Measurements from ENCODE around the gene ZFAND6.
"Not testable (repeated sequence)": the region's sequence is repeated elsewhere in the genome, so short reads cannot be mapped to it uniquely, and the experiment has no call there.

ZFAND6 gene

GRCh38 chr15:80072285-80072994 lies 13.0 kb downstream of the ZFAND6 start:
- Mint-ChIP-seq H3K27ac (peak overlapping the region; percentile 24), H3K9me3 (no peaks in the 10 kb centered on the region), H3K36me3 (peaks cover 5% of the 10 kb centered on the region), H3K4me1 (peaks cover 74% of the 10 kb centered on the region), H3K27me3 (no peaks in the 10 kb centered on the region), H3K4me3 (peak overlapping the region; percentile 84)

GRCh38 chr15:80073197-80073596 lies 13.7 kb downstream of the ZFAND6 start:
- H3K27ac Mint-ChIP-seq = no peak overlapping the region
- peaks cover 7% of the 10 kb centered on the region for H3K36me3 Mint-ChIP-seq
- H3K4me1 Mint-ChIP-seq = peaks cover 78% of the 10 kb centered on the region
- H3K9me3 Mint-ChIP-seq = no peaks in the 10 kb centered on the region
- no peaks in the 10 kb centered on the region for H3K27me3 Mint-ChIP-seq
- H3K4me3 Mint-ChIP-seq = no peak overlapping the region

GRCh38 chr15:80076321-80077318 lies 17.1 kb downstream of the ZFAND6 start:
- Mint-ChIP-seq H3K27me3 (no peaks in the 10 kb centered on the region), H3K27ac (peak overlapping the region; percentile 17), H3K4me1 (peaks cover 66% of the 10 kb centered on the region), H3K9me3 (no peaks in the 10 kb centered on the region), H3K4me3 (no peak overlapping the region), H3K36me3 (peaks cover 11% of the 10 kb centered on the region)

- Mint-ChIP-seq H3K27ac (no peak overlapping the region), H3K4me3 (no peak overlapping the region), H3K4me1 (peaks cover 47% of the 10 kb centered on the region), H3K9me3 (no peaks in the 10 kb centered on the region), H3K27me3 (no peaks in the 10 kb centered on the region), H3K36me3 (peaks cover 8% of the 10 kb centered on the region)
Measured at GRCh38 chr15:80081390-80081789, 21.9 kb downstream of the ZFAND6 start.

- Mint-ChIP-seq H3K27me3 (no peaks in the 10 kb centered on the region), H3K9me3 (no peaks in the 10 kb centered on the region), H3K4me1 (peaks cover 69% of the 10 kb centered on the region), H3K4me3 (no peak overlapping the region), H3K36me3 (peaks cover 7% of the 10 kb centered on the region), H3K27ac (no peak overlapping the region)
Measured at GRCh38 chr15:80087104-80087503, 27.6 kb downstream of the ZFAND6 start.

- Mint-ChIP-seq H3K4me3 (no peak overlapping the region), H3K27ac (no peak overlapping the region), H3K27me3 (no peaks in the 10 kb centered on the region), H3K9me3 (no peaks in the 10 kb centered on the region), H3K36me3 (peaks cover 7% of the 10 kb centered on the region), H3K4me1 (peaks cover 66% of the 10 kb centered on the region)
Measured at GRCh38 chr15:80090041-80090440, 30.6 kb downstream of the ZFAND6 start.

GRCh38 chr15:80090879-80091503 lies 31.5 kb downstream of the ZFAND6 start:
- peak overlapping the region; percentile 55 for H3K27ac Mint-ChIP-seq
- no peaks in the 10 kb centered on the region for H3K27me3 Mint-ChIP-seq
- no peak overlapping the region for H3K4me3 Mint-ChIP-seq
- peaks cover 7% of the 10 kb centered on the region for H3K36me3 Mint-ChIP-seq
- peaks cover 76% of the 10 kb centered on the region for H3K4me1 Mint-ChIP-seq
- H3K9me3 Mint-ChIP-seq = no peaks in the 10 kb centered on the region

- H3K4me1 Mint-ChIP-seq = peaks cover 55% of the 10 kb centered on the region
- H3K9me3 Mint-ChIP-seq = no peaks in the 10 kb centered on the region
- H3K36me3 Mint-ChIP-seq = peaks cover 7% of the 10 kb centered on the region
- H3K27me3 Mint-ChIP-seq = no peaks in the 10 kb centered on the region
- H3K27ac Mint-ChIP-seq = peak overlapping the region; percentile 84
- H3K4me3 Mint-ChIP-seq = peak overlapping the region; percentile 62
Measured at GRCh38 chr15:80093854-80094418, 34.5 kb downstream of the ZFAND6 start.

- no peak overlapping the region for H3K4me3 Mint-ChIP-seq
- peaks cover 53% of the 10 kb centered on the region for H3K4me1 Mint-ChIP-seq
- no peak overlapping the region for H3K27ac Mint-ChIP-seq
- H3K36me3 Mint-ChIP-seq = peaks cover 4% of the 10 kb centered on the region
- H3K27me3 Mint-ChIP-seq = no peaks in the 10 kb centered on the region
- H3K9me3 Mint-ChIP-seq = no peaks in the 10 kb centered on the region
Measured at GRCh38 chr15:80095511-80095910, 36.0 kb downstream of the ZFAND6 start.

- Mint-ChIP-seq H3K4me1 (peaks cover 52% of the 10 kb centered on the region), H3K27ac (no peak overlapping the region), H3K27me3 (no peaks in the 10 kb centered on the region), H3K9me3 (no peaks in the 10 kb centered on the region), H3K4me3 (no peak overlapping the region), H3K36me3 (peaks cover 2% of the 10 kb centered on the region)
Measured at GRCh38 chr15:80095969-80096368, 36.5 kb downstream of the ZFAND6 start.

- no peaks in the 10 kb centered on the region for H3K27me3 Mint-ChIP-seq
- peaks cover 55% of the 10 kb centered on the region for H3K4me1 Mint-ChIP-seq
- H3K4me3 Mint-ChIP-seq = no peak overlapping the region
- no peak overlapping the region for H3K27ac Mint-ChIP-seq
- H3K9me3 Mint-ChIP-seq = no peaks in the 10 kb centered on the region
- peaks cover 4% of the 10 kb centered on the region for H3K36me3 Mint-ChIP-seq
Measured at GRCh38 chr15:80098341-80098740, 38.9 kb downstream of the ZFAND6 start.

- Mint-ChIP-seq H3K27me3 (no peaks in the 10 kb centered on the region), H3K4me3 (no peak overlapping the region), H3K27ac (no peak overlapping the region), H3K9me3 (no peaks in the 10 kb centered on the region), H3K4me1 (peaks cover 49% of the 10 kb centered on the region), H3K36me3 (peaks cover 4% of the 10 kb centered on the region)
Measured at GRCh38 chr15:80099241-80099640, 39.8 kb downstream of the ZFAND6 start.

GRCh38 chr15:80099662-80100061 lies 40.2 kb downstream of the ZFAND6 start:
- not testable (repeated sequence) for H3K9me3 Mint-ChIP-seq, H3K36me3 Mint-ChIP-seq, H3K27me3 Mint-ChIP-seq, H3K4me3 Mint-ChIP-seq, H3K27ac Mint-ChIP-seq
- H3K4me1 Mint-ChIP-seq = peaks cover 49% of the 10 kb centered on the region

- Mint-ChIP-seq H3K36me3 (peaks cover 4% of the 10 kb centered on the region), H3K9me3 (no peaks in the 10 kb centered on the region), H3K27me3 (no peaks in the 10 kb centered on the region), H3K4me3 (no peak overlapping the region), H3K27ac (peak overlapping the region; percentile 55), H3K4me1 (peaks cover 48% of the 10 kb centered on the region)
Measured at GRCh38 chr15:80100247-80100646, 40.8 kb downstream of the ZFAND6 start.

- H3K27me3 Mint-ChIP-seq = no peaks in the 10 kb centered on the region
- H3K9me3 Mint-ChIP-seq = no peaks in the 10 kb centered on the region
- H3K27ac Mint-ChIP-seq = no peak overlapping the region
- H3K36me3 Mint-ChIP-seq = peaks cover 6% of the 10 kb centered on the region
- peaks cover 62% of the 10 kb centered on the region for H3K4me1 Mint-ChIP-seq
- no peak overlapping the region for H3K4me3 Mint-ChIP-seq
Measured at GRCh38 chr15:80105193-80105592, 45.7 kb downstream of the ZFAND6 start.
